Measurements from ENCODE around the gene VAPA.

GRCh38 chr18:9887992-9888391 lies 25.8 kb upstream of the VAPA start:
- no peak for TF ChIP-seq CTCF (conservative IDR thresholded peaks at IDR 0.05 in 1 of 2, IDR thresholded peaks at IDR 0.05 in 1 of 2; ENCODE audit: low read depth in 1 of 2, low read length in 2 of 2)
- TF ChIP-seq EZH2 (IDR thresholded peaks at IDR 0.05; ENCODE audit: low read length, missing control alignments) = no peak
